Measurements from ENCODE around the gene HLCS.

The HLCS gene

DNA sequence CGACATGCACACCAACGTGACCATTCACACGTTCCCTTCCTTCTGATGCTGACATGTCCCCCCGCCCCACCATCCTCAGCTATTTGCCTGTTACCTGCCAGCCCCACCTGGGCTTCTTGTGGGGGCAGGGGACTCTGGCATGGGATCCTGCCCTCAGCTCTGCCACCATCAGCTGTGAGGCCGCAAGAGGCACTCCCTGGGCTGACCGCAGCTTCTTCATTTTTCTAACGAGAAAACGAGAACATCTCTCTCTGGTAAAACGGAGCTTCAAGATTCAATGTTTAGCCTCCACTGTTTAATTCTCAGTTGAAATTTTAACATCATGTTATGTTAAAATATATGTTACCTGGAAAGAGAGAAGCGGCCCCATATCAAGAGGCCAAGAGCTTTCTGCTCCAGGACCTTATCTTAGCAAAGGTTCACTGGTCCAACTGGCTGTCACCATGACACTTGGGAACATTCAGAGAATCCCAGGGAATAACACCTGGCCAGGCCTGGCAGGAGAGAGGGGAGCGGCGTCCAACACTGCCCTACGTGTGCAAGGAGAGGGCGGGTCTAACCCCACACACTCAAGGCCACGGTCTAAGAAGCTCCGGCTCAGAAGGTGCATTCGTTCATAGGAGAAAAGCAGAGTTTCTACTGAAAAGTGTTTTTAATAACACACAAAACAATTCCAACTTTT, 51.3 kb downstream of the HLCS start:
- no peak for DNase-seq (ENCODE audit: low spot score)

- no peak for DNase-seq (ENCODE audit: low spot score)
Observed at GRCh38 chr21:36914244-36915013, 52.0 kb downstream of the HLCS start.

DNA sequence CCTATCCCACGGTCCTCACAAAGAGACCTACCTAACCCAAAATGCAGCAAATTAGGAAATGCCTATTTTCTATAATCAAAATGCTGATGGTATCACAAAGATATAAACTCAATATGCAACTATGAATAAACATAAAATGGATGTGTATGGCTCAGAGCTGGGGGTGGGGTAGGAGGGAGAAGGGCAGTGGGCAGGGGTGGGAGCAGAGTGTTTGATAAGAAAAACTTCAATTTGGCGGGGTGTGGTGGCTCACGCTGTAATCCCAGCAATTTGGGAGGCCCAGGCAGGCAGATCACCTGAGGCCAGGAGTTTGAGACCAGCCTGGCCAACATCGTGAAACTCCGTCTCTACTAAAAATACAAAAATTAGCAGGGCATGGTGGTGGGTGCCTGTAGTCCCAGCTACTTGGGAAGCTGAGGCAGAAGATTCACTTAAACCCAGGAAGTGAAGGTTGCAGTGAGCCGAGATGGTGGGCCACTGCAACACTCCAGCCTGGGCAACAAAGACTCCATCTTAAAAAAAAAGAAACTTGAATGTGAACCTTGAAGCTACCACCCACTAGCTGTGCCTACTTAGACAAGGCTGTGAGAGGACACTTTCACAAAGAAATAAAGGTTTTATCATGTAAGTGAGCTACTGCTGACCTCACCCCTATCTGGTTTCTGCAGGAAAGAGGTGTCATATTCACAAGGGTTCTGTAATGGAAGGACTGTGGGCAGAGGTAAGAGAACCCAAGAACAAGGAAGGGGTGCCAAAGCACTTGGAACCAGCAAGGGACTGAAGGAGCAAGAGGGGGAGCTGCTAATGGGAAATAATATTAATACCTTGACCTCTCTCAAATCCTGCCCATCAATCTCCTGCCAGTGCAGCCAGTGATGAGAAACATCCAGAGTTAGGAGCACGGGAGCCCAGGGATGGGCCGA, 53.0 kb downstream of the HLCS start:
- no peak for DNase-seq (ENCODE audit: low spot score)

DNA sequence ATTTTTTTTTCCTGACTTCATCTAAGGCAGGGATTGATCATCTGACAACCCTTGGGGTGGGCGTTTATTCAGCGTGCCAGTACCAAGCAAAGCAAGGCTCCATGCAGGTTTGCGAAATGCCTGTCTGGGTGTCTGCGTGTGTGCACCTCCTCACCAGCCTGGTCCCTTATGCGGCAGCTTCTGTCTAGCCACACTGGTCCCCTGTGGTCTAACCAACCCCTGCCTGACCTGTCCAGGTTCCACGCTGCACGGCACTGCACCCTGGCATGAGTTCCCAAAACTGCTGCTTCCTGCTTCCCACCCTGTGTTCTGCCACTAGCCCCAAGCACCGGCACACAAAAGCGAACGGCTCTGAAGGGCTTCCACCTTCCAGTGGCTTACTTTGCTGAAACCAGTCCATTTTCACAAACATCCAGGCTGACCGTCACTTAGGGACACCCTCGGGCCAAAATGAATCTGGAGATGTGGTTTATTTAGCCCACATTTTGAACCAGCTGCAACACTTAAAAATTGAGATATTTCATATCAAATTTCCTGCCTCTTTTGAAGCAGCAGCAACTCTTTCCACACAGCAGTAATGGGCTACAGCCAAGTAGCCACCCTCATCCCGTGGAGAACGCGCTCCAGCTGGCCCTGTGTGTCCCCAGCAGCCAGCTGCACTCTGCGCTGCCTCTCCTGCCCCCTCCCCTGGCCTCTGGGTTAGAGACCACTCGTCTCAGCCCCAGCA, 55.7 kb downstream of the HLCS start:
- no peak for DNase-seq (ENCODE audit: low spot score)

DNA sequence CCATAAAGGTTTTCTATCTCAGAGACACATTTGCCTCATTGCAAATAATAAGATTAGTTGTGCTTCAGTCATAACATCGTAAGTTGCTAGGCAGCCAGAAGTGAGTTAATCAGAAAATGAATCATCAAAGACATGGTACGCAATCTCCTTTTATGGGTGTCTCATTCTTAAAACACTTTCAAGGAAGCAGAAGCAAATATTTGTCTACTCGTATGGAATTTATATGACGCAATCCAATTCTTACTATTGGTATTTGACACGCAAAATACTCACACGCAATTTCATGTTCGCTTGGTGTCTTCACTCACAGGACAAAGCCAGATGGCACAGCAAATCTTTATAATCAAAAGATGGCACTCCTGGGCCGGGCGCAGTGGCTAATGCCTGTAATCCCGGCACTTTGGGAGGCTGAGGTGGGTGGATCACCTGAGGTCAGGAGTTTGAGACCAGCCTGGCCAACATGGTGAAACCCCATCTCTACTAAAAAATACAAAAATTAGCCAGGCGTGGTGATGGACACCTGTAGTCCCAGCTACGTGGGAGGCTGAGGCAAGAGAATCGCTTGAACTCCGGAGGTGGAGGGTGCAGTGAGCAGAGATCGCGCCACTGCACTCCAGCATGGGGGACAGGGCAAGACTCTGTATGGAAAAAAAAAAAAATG, 56.4 kb downstream of the HLCS start:
- DNase-seq (ENCODE audit: low spot score) = peak; percentile 84

DNA sequence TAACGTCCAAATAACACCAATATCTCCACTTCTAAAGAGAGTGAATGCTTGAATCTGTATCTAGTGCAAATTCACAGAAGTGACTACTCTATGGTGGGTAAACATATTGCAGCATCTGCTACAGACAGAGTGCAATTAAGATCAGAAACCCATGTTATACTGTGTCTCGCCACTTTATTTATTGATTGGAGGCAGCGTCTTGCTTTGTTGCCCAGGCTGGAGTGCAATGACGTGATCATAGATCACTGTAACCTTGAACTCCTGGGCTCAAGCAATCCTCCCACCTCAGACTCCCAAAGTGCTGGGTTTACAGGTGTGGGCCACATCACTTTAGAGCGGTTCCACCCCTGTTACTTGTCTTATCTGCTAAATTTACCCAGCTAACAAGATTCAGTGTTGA, 57.0 kb downstream of the HLCS start:
- no peak for DNase-seq (ENCODE audit: low spot score)

DNA sequence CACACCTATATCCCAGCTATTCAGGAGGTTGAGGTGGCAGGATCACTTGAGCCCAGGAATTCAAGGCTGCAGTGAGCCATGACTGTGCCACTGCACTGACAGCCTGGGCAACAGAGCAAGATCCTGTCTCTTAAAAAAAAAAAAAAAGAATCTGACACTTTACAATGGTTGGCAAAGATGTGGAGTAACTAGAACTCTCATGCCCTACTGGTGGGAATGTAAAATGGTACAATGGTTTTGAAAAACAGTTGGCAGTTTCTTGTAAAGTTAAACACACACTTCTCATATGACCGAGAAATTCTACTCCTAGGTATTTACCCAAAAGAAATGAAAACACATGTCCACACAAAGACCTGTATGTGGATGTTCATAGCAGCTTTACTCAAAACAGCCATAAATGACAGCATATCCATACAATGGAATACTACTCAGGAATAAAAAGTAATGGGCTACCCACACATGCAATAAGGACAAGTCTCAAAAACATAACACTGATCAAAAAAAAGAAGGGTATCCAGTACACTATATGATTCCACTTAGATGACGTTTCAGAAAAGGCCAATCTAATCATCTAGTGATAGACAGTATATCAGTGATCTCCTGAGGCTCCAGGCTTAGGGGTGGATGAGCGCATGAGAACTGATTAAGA, 58.1 kb downstream of the HLCS start:
- no peak for DNase-seq (ENCODE audit: low spot score)

GRCh38 chr21:36904093-36904666, 62.3 kb downstream of the HLCS start:
- DNase-seq (ENCODE audit: low spot score) = no peak

DNA sequence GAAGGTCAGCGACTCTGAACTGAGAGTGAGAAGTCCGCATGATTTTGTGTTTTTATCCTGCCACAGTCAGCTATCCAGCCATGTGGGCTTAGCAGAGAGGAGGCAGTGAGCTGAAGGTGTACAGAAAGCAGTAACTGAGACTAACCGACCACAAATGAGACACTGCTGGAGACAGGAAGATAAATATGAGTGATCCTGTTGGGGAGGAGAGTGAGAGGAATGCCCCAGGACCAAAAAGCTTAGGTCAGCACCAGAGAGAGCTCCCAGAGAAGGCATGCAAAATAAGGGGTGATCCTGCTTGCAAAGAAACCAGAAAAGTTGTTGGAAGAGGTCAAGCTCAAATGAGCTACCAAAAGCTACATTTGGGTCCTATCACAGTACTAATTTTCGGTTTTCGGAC, 63.7 kb downstream of the HLCS start:
- DNase-seq (ENCODE audit: low spot score) = no peak

GRCh38 chr21:36902331-36902730, 64.1 kb downstream of the HLCS start:
- no peak for DNase-seq (ENCODE audit: low spot score)

DNA sequence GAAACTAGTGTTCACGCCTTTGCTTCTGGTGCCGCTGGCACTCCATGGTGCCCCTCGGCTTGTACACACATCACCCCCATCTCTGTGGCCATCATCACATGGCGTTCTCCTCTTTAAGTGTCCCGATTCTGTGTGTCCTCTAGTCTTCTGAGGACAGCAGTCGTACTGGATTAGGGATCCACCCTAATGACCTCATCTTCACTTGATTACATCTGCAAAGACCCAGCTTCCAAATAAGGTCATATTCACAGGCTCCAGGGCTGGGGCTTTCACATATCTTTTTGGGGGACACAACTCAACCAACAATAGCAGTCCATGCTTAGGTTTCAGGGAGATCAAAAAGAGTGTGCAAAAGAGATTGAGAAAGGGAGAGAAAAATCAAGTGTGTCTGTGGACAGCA, 64.9 kb downstream of the HLCS start:
- DNase-seq (ENCODE audit: low spot score) = no peak

DNA sequence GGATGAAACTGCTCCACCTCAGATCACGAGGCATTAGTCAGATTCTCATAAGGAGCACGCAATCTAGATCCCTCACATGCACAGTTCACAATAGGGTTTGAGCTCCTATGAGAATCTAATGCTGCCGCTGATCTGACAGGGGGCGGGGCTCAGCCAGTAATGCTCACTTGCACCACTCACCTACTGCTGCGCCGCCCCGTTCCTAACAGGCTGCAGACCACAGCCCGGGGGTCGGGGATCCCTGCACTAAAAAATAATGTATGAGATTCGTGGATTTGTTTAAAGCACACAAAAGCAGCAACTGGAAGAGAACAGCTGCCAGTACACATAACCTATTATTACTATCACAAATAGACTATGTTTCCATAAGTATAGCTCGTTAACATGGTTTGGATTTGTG, 72.9 kb downstream of the HLCS start:
- no peak for DNase-seq (ENCODE audit: low spot score)

DNA sequence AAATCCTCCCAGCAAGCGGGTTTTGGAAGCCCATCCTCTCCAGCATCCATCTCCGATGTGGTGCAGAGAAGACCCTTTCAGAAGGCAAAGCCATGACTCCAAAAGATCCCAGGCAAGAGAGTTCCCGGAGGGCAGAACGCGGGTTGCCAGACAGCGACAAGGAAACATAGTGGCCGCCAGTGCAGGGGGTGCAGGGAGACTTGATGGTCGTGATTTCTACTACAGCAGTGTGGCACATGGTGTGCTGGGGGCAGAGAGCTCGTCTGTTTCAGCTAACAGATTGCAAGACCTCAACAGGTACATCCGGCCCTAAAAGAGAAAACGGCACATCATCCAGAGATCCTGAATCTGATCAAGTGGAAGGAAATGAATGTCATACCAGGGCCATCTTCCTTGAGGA, 74.3 kb downstream of the HLCS start:
- DNase-seq (ENCODE audit: low spot score) = no peak

- no peak for DNase-seq (ENCODE audit: low spot score)
Observed at GRCh38 chr21:36891692-36892091, 74.8 kb downstream of the HLCS start.

DNA sequence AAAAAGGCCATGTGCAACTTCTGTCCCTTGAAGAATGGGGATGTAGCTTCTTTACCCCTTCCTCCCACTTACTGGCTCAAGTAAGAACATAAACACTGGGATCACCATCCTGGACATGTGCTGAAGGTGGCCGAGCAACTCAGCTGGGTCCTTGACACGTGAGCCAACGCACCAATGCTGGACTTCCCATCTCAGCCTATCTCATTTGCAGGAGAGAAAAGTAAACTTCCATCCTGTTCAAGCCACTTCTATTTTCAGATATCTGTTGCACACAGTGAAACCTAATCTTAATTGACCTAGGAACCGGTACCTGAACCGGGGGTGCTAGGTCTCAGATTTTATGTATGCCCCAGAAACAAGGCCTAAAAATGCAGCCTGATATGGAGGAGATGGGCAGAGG, 75.3 kb downstream of the HLCS start:
- DNase-seq (ENCODE audit: low spot score) = no peak

GRCh38 chr21:36890086-36890485, 76.4 kb downstream of the HLCS start:
- no peak for DNase-seq (ENCODE audit: low spot score)

- peak; percentile 37 for DNase-seq (ENCODE audit: low spot score)
Observed at GRCh38 chr21:36889401-36889800, 77.1 kb downstream of the HLCS start.

DNA sequence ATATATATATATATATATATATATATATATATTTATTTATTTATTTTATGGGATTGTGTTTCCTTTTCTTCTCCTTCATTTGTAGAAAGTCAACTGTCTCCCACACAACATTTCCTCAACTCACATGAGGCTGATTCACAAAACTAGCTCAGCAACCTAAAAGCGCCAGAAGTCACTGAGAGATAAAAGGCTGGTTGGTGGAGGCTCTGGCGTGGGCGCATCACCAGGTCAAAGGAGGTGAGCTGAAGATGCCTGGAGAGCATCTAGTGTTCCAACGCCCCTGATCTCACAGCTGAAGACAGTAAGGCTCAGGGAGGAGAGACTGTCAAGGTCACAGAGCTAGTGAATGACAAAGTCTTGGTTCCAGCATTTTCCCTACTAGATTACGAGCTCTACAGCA, 78.0 kb downstream of the HLCS start:
- DNase-seq (ENCODE audit: low spot score) = no peak

GRCh38 chr21:36887963-36888362, 78.5 kb downstream of the HLCS start:
- no peak for DNase-seq (ENCODE audit: low spot score)

Data from hepatic stellate cell (primary cell).